HG03103 (cell line): ENCODE data around the gene AJM1.

Experiments used
- ATAC-seq: cut with Tn5 transposase; IDR thresholded peaks from one replicate; pipeline ENCODE4 v1.9.1; 2021; ENCODE audit warnings: low read depth; ENCODE audit not compliant: unreplicated experiment

The AJM1 gene

DNA sequence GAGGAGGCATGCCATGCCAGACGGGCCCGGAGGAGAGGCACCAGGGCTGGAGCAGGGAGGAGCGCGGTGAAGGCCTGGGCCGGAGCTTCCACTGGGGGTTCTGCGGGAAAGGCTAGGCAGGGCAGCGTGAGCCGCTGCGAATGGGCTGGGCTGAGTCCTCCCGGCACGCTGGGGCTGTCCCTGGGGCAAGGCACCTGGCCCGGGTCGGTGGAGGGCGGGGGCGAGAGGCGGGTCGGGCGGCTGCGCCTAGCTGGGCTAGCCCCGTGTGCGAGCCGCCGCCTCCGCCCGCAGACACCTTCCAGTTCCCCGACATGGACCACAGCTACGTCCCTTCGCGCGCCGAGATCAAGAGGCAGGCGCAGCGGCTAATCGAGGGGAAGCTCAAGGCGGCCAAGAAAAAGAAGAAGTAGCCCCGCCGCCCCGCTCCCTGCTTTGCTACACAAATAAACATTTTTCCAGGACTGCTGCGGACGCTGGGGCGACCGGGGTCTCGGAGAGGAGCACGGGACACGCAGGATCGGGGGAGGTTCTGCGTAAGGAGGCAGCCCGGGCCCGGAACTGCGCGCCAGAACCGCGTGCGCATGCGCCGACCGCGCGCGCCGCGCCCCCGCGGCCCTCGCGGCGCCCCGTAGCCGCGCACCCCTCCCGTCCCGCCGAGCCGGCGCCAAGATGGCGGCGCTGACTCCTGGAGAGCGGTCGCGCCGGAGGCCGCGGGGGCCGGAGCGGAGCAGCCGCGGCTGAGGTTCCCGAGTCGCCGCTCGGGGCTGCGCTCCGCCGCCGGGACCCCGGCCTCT is 34.8 kb upstream of the AJM1 start, which contains the start of gene RABL6:
Gene RABL6, plus strand, starts transcription at position 668 of the 794 bp plus-strand sequence. CDS start 249 bp downstream, outside the sequence.
- ATAC-seq: peak; percentile 61

DNA sequence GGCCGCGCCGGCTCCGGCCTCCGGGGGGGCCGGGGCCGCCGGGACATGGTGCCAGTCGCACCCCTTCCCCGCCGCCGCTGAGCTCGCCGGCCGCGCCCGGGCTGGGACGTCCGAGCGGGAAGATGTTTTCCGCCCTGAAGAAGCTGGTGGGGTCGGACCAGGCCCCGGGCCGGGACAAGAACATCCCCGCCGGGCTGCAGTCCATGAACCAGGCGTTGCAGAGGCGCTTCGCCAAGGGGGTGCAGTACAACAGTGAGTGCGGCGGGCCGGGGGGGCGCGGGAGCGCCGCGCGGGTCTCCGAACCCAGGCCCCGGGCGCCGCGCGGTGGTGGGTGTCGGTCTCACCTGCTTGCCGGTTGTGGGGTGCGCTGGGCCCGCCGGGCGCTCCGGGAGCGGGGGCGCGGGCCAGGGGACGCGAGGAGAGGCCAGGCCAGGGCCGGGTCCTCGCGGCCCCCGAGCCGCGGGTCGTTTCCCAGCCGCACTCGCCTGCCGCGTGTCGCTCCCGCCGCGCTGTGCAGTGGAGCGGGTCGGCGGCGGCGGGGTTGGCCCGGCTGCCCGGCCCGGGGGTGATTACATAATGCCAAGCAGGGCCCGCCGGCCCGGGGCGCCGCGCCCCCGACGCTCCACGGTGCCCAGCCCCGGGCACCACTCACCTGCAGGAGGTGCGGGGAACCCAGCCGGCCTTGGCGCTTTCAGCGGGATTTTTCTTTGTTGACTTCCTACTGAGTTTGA is 34.0 kb upstream of the AJM1 start:
- ATAC-seq: peak; percentile 29

DNA sequence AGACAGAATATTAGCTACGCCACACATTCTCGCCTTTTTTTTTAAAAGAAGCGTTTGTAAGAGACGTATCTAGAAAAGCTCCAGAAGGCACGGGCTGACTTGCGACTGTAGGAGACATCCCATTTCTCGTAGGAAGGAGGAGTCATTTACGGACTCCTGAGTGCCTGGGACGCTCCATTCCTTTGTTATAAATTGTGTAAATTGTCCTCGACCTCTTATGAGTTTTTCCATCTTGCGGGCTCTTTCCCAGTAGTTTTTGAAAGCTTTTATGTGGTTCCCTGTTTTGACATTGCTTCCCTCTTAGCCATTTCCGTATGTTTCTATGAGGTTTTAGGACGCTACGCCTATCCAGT is 33.5 kb upstream of the AJM1 start:
- ATAC-seq: no peak

GRCh38 chr9:136814725-136815421 is 27.4 kb upstream of the AJM1 start:
- no peak for ATAC-seq

DNA sequence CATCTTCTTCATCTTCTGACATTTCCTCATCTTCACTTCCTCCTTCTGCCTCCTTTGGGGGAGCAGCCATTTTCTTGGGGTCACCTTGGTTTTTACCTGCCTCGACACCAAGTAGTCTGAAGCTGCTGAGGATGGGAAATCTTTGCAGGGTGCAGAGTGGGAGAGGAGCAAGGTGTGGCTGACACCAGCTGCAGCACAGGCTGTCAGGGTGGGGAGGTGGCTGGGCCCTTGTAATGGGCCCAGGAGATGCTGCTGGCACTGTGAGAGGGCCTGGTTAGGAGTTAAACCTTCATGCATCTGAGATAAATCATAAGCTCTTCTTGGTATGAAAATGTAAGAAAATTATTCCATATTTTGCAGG is 26.9 kb upstream of the AJM1 start:
- no peak for ATAC-seq

- no peak for ATAC-seq
These were observed 21.1 kb upstream of the AJM1 start for GRCh38 chr9:136820971-136821825.

DNA sequence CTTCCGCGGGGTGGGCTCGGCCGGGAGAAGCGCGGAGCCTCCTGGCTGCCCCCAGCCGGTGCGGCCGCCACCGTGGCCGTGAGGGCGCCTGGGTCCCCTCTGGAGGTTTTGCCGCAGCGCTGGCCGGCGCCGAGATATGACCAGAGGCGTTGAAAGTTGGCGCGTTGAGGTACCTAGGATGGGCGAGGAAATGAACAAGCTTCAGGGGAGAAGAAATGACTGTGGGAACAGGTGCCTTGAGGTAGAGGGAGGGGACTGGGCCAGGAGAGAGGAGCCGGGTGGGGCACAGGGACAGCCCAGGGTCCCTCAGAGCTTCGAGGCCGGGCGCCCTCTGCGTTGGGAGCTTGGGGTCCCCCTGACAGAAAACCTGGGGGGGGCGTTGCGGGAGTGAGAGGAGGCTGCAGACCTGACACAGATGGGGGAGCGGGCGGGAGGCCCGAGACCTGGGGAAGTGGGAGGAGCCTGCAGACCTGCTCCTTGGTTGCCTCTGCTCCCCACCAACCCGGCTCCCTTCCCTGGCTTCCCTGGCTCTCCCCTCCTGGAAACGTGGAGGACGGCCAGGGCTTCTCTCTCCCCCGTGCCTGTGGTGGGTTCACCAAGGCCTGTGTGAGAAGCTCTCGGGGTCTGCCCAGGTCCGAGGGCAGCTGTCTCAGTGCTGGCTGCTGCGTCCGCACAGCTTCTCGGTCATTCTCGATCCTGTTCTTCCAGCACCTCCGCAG is 20.3 kb upstream of the AJM1 start:
- ATAC-seq: no peak

DNA sequence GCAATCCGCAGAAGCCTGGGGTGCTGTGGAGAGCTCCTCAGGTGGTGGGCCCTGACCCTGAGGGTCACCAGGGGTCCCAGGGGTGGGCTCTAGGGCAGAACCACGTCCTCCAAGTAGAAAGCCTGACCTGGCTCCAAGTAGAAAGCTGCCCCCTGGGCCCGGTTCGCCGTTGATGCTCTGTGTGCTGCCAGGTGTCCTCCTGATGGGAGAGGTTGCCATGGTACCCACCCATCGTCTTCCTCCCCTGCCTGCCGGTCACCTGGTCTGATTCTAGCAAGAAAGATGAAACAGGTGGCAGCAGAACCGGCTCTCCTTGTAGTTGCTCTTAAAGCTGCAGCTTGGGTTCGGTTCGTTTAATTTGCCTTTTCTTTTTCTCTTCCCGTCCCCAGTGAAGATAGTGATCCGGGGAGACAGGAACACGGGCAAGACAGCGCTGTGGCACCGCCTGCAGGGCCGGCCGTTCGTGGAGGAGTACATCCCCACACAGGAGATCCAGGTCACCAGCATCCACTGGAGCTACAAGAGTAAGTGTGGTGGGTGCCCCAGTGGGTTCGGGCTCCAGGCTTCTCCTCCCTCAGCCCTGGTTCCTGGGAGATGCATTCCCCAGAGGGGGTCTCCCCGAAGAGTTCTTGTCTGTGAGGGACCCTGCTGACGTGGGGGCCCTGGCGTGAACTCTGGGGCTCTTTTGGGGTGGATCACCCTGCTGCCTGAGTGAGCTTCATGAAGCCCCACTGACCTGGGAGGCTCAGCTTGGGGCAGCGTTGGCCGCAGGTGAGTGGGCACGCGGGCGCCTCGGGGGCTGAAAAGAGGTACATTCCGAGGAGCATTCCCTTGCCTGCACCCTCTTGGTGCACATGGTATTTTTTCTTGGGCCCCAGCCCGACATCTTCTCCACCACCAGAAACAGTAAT is 18.9 kb upstream of the AJM1 start:
- no peak for ATAC-seq

DNA sequence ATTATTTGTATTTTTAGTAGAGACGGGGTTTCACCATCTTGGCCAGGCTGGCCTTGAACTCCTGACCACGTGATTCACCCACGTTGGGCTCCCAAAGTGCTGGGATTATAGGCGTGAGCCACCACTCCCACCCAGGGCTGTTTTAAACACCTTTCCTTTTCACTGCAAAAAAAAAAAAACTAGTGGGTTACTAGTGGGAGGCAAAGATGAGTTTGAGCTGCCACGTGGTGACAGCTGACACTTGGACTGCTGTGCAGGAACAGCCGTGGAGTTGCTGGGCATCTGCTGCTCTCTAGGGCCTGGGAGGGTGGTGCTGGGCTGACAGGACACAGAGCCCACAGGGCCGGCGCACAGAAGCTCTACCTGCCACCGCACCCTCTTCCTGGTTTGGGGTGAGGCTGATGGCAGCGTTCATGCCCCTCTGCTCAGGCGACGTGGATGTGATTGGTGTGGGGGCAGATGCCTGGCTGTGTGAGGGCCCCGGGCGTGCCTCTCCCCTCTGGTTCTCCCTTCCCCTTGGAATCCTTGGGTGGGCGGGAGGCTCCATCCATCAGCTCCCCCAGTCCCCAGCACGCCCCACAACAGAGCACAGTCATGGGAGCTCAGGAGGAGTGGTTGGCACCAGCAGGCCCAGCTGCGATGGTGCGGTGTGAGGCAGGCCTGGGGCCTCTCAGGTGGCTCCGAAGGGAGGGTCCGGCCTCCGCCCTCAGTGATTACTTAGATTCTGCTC is 17.6 kb upstream of the AJM1 start:
- no peak for ATAC-seq

GRCh38 chr9:136825295-136826187 is 16.7 kb upstream of the AJM1 start:
- no peak for ATAC-seq

GRCh38 chr9:136826188-136826541 is 16.1 kb upstream of the AJM1 start:
- no peak for ATAC-seq

DNA sequence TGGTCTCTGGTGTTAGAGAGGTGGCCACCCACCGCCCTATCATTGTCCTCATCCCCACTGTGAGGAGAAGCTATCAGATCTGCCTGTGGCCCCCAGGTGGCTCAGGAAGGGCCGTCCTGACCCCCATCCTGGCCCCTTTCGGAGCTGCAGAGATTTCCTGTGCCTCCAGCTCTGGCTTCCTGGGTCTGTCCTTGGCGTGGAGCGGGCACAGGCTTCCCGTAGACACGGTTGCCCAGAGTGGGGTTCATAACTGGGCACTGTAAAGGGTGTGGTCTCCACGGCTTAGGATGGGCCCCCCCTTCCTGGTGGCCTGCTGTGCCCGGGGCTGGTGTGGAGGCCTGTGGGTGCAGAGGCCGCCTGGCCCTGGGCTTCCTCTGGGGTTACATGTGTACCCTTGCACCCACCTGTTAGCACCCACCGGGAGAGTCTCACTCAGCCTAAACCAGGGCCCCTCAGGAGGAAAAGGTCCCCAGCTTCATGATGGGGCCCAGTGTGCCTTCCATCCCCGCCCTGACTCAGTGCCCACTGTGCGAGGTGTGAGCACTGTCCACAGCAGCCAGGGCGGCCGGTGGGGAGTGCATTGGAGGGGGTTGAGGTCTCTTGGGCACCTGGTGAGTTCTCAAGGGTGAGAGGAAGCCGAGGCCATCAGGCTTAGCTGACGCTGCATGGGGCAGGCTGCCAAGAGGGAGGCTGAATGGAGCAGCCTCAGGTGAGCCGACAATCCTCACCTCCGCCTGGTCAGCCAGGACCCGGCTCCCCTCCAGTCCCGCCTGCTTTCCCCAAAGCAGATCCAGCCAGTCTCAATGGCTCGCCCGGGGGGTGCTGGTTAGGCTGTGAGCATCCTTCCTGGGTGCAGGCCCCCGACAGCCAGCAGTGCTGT is 15.3 kb upstream of the AJM1 start:
- ATAC-seq: no peak

GRCh38 chr9:136827794-136828473 is 14.3 kb upstream of the AJM1 start:
- no peak for ATAC-seq

DNA sequence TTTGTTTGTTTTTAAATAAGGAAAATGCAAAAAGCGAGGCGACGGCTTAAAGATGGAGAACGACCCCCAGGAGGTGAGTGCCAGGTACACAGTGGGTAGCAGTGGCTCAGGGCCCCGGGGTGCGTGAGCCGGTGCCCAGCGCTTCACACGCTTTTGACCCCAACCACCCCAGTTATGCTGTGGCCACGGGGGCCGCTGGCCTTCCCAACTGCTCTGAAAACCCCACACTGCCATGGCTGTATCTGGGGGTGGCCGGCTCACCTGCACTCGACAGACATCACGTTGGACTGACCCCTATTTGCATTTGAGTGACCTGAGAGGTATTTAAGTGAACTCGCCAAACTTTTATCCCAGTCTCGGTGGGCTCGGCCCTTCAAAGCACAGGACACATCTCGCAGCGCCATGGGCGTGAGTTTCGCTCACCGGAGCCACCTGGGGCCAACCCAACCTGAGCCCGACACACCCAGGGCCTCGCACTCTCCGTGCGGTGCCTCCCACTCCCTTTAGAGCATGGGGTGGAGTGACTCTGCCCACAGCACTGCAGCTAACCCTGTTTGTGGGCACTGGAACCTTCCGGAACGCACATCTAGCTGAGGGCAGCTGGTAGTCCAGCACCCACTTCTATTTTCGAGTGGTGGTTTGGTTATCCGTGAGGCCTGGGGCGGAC is 13.7 kb upstream of the AJM1 start:
- ATAC-seq: no peak

DNA sequence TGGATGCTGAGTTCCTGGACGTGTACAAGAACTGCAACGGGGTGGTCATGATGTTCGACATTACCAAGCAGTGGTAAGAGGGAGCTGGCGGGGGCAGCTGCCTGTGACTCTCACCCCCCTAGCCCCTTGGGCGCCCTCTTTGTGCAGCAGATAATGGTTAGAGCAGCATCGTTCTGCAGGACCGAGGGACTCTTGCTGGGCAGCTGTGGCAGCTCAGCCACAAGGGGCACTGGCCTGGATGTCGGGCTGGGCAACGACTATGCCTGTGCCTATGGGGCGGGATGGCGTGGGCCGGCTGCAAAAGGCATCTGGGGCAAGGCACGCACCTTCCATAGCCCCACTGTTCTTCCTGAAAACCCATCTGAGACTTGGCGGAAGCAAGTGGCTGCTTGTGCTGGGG is 12.9 kb upstream of the AJM1 start:
- ATAC-seq: no peak
